Endothelial cell of umbilical vein (primary cell): ENCODE data around the gene PRKG1. TPM values are rescaled to one million over a fixed set of nuclear protein-coding genes. Genes with fewer than 3 reads are reported as not detected.

ENCODE experiments used
- BruUV-seq: library from RNA; stranded (reverse); fragments of 400-500 nt; replicated peaks from 2 replicates; lab custom pipeline; 2021; lab: Mats Ljungman, UMichigan
- CTCF ChIA-PET: fragments of 300-600, 350-600 bp; sonication (Branson Sonifier 250); formaldehyde crosslinking; loops from one replicate; lab custom pipeline; 2021; ENCODE audit warnings: antibody characterized with exemption, inconsistent platforms; lab: Charles Lee
- POLR2A ChIA-PET: fragments of 300-600, 350-600 bp; sonication (Branson Sonifier 250); formaldehyde crosslinking; loops from one replicate; lab custom pipeline; 2021; ENCODE audit warnings: antibody characterized with exemption, inconsistent platforms; lab: Charles Lee
- DNase-seq: peaks from one replicate; pipeline ENCODE4 v3.0.0-alpha.2; 2011; ENCODE audit warnings: low read depth, low spot score
- FAIRE-seq: peaks from 2 replicates; lab custom pipeline; 2011; peaks lifted over from hg19 to GRCh38; lab: Jason Lieb, UNC
- H2AFZ ChIP-seq: 2 replicates; pipeline ENCODE4 v1.6.0; 2012; ENCODE audit warnings: low read depth, low read length, control low read depth, inconsistent platforms
- H3K27ac ChIP-seq: 2 replicates; pipeline ENCODE4 v1.5.1; 2011; ENCODE audit warnings: low read depth, mild to moderate bottlenecking, control low read depth, low read length, moderate library complexity; ENCODE audit not compliant: insufficient read depth
- H3K27me3 ChIP-seq, 2 experiments: 2 replicates each; pipeline versions ENCODE4 v1.6.0 to v1.6.1; 2011; ENCODE audit warnings: low read length in 2 of 2, mixed read lengths in 1 of 2; ENCODE audit not compliant: control insufficient read depth in 2 of 2, insufficient read depth in 2 of 2
- H3K36me3 ChIP-seq, 2 experiments: 2 replicates in 1 of 2; 3 replicates in 1 of 2; pipeline ENCODE4 v1.5.1; 2011; ENCODE audit warnings: low read length in 2 of 2, mild to moderate bottlenecking in 1 of 2, moderate library complexity in 1 of 2; ENCODE audit not compliant: control insufficient read depth in 2 of 2, insufficient read depth in 2 of 2; ENCODE audit errors: extremely low read depth in 1 of 2
- H3K4me1 ChIP-seq: 3 replicates; pipeline ENCODE4 v1.5.1; 2011; ENCODE audit warnings: mild to moderate bottlenecking, low read length; ENCODE audit not compliant: control insufficient read depth, insufficient read depth; ENCODE audit errors: extremely low read depth
- H3K4me2 ChIP-seq: 2 replicates; pipeline ENCODE4 v1.6.1; 2011; ENCODE audit warnings: low read length, control low read depth, mixed read lengths; ENCODE audit not compliant: insufficient read depth
- H3K4me3 ChIP-seq, 3 experiments: fragments of 200-600 bp in 1 of 3; sonication (generic), shearing (Covaris generic) in 1 of 3; replicated peaks in 1 of 3; 2 replicates each; pipeline ENCODE4 v1.5.1; 2011 to 2016; ENCODE audit warnings: control low read depth in 3 of 3, low read length in 3 of 3, mild to moderate bottlenecking in 2 of 3, inconsistent platforms in 1 of 3, low read depth in 1 of 3, moderate library complexity in 1 of 3; ENCODE audit not compliant: insufficient read depth in 1 of 3
- H3K79me2 ChIP-seq: 2 replicates; pipeline ENCODE4 v1.6.0; 2012; ENCODE audit warnings: low read length, inconsistent platforms; ENCODE audit not compliant: control insufficient read depth, insufficient read depth
- H3K9ac ChIP-seq: replicated peaks from 2 replicates; pipeline ENCODE3; 2011; ENCODE audit warnings: low read length, control low read depth; ENCODE audit not compliant: insufficient read depth; ENCODE audit errors: extremely low read depth
- H3K9me1 ChIP-seq: replicated peaks from 3 replicates; pipeline ENCODE4 v1.6.0; 2011; ENCODE audit warnings: mild to moderate bottlenecking, low read length; ENCODE audit not compliant: control insufficient read depth, insufficient read depth; ENCODE audit errors: extremely low read depth
- H3K9me3 ChIP-seq: replicated peaks from 2 replicates; pipeline ENCODE4 v1.5.1; 2012; ENCODE audit warnings: low read length, inconsistent platforms; ENCODE audit not compliant: control insufficient read depth, insufficient read depth
- H4K20me1 ChIP-seq: replicated peaks from 2 replicates; pipeline ENCODE3; 2011; ENCODE audit warnings: mild to moderate bottlenecking, low read length; ENCODE audit not compliant: control insufficient read depth, insufficient read depth; ENCODE audit errors: extremely low read depth
- EZH2 ChIP-seq: IDR thresholded peaks from 2 replicates; pipeline ENCODE4 v1.6.1; 2012; ENCODE audit warnings: borderline replicate concordance, low read depth, mild to moderate bottlenecking, moderate library complexity, low read length, inconsistent platforms; ENCODE audit not compliant: severe bottlenecking
- FOS ChIP-seq: IDR thresholded peaks from 2 replicates; pipeline ENCODE4 v1.6.1; 2011; ENCODE audit warnings: mild to moderate bottlenecking, low read length, moderate library complexity, borderline replicate concordance; ENCODE audit not compliant: insufficient read depth
- GATA2 ChIP-seq: IDR thresholded peaks from 2 replicates; pipeline ENCODE4 v1.7.0; 2011; ENCODE audit warnings: low read depth, mild to moderate bottlenecking, moderate library complexity, mixed read lengths, low read length; ENCODE audit not compliant: insufficient read length, insufficient read depth
- JUN ChIP-seq: IDR thresholded peaks from 2 replicates; pipeline ENCODE4 v1.6.1; 2011; ENCODE audit warnings: borderline replicate concordance, low read depth; ENCODE audit not compliant: insufficient read length, insufficient read depth
- MYC ChIP-seq: IDR thresholded peaks from one replicate; pipeline ENCODE4 v1.6.1; 2011; ENCODE audit warnings: mild to moderate bottlenecking, low read depth, low read length
- POLR2A ChIP-seq: IDR thresholded peaks from 2 replicates; pipeline ENCODE4 v1.6.1; 2012; ENCODE audit warnings: low read depth, mild to moderate bottlenecking, control low read depth, low read length
- POLR2AphosphoS5 ChIP-seq: IDR thresholded peaks from 2 replicates; pipeline ENCODE4 v1.6.1; 2012; ENCODE audit warnings: low read depth, mild to moderate bottlenecking, control low read depth, low read length, moderate library complexity; ENCODE audit not compliant: insufficient read depth
- dilution Hi-C: fragments of 300-500 bp; cut with MboI; formaldehyde crosslinking; loops from one replicate; pipeline ENCODE4 v1.15.0; 2019; ENCODE audit warnings: low sequenced_read_pairs; ENCODE audit not compliant: extremely low pct_ligation_motif_present
- intact Hi-C: fragments of 100-400 bp; cut with micrococcal nuclease; formaldehyde crosslinking; loops from one replicate; pipeline ENCODE4 v1.10.0; 2022
- polyA plus RNA-seq, 4 experiments: library from polyadenylated mRNA; depleted of rRNA in 3 of 4; stranded (reverse) in 3 of 4; unstranded in 1 of 4; fragments of >200 nt; gene quantifications; 2 replicates each; pipeline versions ENCODE4 v1.2.1 to v1.2.3, GENCODE V29; 2011 to 2012; ENCODE audit warnings: missing spikeins in 1 of 4
- total RNA-seq: library from RNA; stranded (reverse); gene quantifications from 2 replicates; pipeline ENCODE4 v1.2.3, GENCODE V29; 2021
- TF ChIP-seq, protein P1 (sequence below): IDR thresholded peaks from 2 replicates; pipeline ENCODE4 v1.6.1; 2011; ENCODE audit not compliant: insufficient read depth, insufficient read length
- TF ChIP-seq, protein P2 (sequence below), 2 donors: IDR thresholded peaks; 1 replicate in 1 of 2; 2 replicates in 1 of 2; pipeline ENCODE4 v1.5.1; 2011; ENCODE audit warnings: low read length in 2 of 2, mild to moderate bottlenecking in 2 of 2, moderate library complexity in 2 of 2, control low read depth in 1 of 2, inconsistent platforms in 1 of 2, low read depth in 1 of 2; ENCODE audit not compliant: insufficient read depth in 1 of 2; ENCODE audit errors: extremely low read depth in 1 of 2

PRKG1 gene
- total and polyA plus RNA-seq, 2 donors (not counting 3 experiments of a cell fraction or from before 2014, with no cell fraction given) = 0.01 to 0.18 TPM

DNA sequence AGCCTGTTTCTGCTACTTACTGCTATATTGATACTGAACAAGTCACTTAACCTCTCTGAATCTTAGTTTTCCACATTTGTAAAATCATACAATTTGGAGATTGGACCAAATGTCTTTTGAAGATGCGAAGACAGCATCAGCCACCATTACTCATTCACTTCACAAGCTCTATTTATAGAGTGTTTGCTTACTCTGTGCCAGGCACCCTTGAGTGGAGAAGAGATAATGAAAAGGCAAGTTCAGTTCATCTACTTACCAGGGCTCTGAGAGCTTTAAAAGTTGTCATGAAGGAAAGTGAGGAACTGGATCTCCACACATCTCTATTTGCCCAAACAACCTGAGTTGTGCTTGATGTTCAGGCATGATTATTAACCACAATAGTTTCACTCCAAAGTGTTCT is 347.6 kb downstream of the PRKG1 start:
- H4K20me1 ChIP-seq = no peaks in the 10 kb centered on the region
- H3K9me1 ChIP-seq = no peaks in the 10 kb centered on the region
- intact Hi-C loops = loop anchor here (1.0 to 10.0 kb wide), 5 partner anchors 33 to 793 kb away; no protein-coding TSS in a partner anchor
- H3K4me2 ChIP-seq = no peak overlapping the region
- dilution Hi-C loops = no loop called here
- no peaks in the 10 kb centered on the region for H3K9me3 ChIP-seq
- no peaks in the 10 kb centered on the region for H3K36me3 ChIP-seq
- H3K27me3 ChIP-seq = no peaks in the 10 kb centered on the region
- DNase-seq (no peak), FAIRE-seq (no peak)
- no peak overlapping the region for H3K4me3 ChIP-seq
- H3K9ac ChIP-seq = no peak overlapping the region
- no peaks in the 10 kb centered on the region for H3K79me2 ChIP-seq
- ChIA-PET POLR2A (no interaction called here), CTCF (interaction anchor here (0.5 to 4.6 kb wide), 30 partner anchors 8 to 794 kb away, joined by 3 to 87 read pairs (median 4); partner anchors contain the start of gene PRKG1)
- peaks cover 6% of the 10 kb centered on the region for H3K4me1 ChIP-seq
- H2AFZ ChIP-seq = no peak overlapping the region
- TF ChIP-seq EZH2 (no peak), POLR2AphosphoS5 (no peak), MYC (no peak), JUN (no peak), FOS (no peak), POLR2A (no peak), GATA2 (no peak)
- TF ChIP-seq, protein P1, sequence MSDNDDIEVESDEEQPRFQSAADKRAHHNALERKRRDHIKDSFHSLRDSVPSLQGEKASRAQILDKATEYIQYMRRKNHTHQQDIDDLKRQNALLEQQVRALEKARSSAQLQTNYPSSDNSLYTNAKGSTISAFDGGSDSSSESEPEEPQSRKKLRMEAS = no peak
- TF ChIP-seq, protein P2, sequence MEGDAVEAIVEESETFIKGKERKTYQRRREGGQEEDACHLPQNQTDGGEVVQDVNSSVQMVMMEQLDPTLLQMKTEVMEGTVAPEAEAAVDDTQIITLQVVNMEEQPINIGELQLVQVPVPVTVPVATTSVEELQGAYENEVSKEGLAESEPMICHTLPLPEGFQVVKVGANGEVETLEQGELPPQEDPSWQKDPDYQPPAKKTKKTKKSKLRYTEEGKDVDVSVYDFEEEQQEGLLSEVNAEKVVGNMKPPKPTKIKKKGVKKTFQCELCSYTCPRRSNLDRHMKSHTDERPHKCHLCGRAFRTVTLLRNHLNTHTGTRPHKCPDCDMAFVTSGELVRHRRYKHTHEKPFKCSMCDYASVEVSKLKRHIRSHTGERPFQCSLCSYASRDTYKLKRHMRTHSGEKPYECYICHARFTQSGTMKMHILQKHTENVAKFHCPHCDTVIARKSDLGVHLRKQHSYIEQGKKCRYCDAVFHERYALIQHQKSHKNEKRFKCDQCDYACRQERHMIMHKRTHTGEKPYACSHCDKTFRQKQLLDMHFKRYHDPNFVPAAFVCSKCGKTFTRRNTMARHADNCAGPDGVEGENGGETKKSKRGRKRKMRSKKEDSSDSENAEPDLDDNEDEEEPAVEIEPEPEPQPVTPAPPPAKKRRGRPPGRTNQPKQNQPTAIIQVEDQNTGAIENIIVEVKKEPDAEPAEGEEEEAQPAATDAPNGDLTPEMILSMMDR (IDR thresholded peaks at IDR 0.05; ENCODE audit: extremely low read depth in 1 of 2, insufficient read depth in 1 of 2, low read depth in 1 of 2, low read length in 2 of 2) = no peak
- H3K27ac ChIP-seq = no peak overlapping the region
- no TSS peak for BruUV-seq
